ENCODE data around the gene SEMA3A. TPM values are rescaled to one million over a fixed set of nuclear protein-coding genes. Genes with fewer than 3 reads are reported as not detected.
"Not testable (repeated sequence)": the region's sequence is repeated elsewhere in the genome, so short reads cannot be mapped to it uniquely, and the experiment has no call there.

SEMA3A gene
- total RNA-seq: 80.2 and 109 TPM in 2 replicates

DNA sequence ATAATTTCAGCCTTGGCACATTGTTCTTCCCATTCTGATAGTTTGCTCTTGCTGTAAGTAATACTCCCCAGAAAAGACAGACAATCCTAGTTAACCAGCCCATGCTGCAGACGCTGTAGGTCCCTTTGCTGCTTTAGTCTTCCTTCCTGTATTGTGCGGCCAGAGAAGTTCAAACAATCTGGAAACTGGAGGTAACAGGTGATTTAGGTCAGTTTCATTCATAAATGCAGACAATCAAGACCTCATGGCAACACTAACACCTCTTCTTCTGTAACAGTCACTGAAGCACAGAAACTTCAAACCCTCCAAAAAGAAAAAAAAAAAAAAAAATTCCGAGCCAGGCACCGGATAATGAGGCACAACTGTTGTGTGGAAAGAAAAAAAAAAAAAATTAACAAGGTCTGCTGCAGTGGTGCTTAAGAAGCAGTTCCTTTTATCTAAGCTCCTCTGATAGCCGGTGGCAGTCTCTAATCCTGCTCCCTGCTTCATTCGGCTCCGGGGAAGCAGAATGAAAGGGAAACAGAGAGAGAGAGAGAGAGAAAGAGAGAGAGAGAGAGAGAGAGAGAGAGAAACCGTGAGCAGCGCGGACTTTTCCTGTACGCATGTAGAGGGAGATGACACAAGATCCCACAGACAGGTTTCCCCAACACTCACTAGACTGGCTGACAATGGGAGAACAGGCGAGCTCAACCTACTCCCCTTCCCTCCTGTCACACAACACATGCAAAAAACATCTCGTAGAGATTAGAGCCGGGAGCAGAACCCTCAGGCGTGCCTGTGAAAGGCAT lies at the start of gene SEMA3A:
TSS of gene SEMA3A (minus strand) at position 306 of the 788 bp plus-strand sequence. CDS start at position 103, 203 bp downstream.
- DNase-seq: peak; percentile 72

DNA sequence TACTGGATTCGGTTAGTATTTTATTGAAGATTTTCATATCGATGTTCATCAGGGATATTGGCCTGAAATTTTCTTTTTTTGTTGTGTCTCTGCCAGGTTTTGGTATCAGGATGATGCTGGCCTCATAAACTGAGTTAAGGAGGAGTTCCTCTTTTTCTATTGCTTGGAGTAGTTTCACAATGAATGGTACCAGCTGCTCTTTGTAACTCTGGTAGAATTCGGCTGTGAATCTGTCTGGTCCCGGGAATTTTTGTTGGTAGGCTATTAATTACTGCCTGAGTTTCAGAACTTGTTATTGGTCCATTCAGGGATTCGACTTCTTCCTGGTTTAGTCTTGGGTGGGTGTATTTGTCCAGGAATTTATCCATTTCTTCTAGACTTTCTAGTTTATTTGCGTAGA lies 48.4 kb upstream of the SEMA3A start:
- DNase-seq: not testable (repeated sequence)

DNA sequence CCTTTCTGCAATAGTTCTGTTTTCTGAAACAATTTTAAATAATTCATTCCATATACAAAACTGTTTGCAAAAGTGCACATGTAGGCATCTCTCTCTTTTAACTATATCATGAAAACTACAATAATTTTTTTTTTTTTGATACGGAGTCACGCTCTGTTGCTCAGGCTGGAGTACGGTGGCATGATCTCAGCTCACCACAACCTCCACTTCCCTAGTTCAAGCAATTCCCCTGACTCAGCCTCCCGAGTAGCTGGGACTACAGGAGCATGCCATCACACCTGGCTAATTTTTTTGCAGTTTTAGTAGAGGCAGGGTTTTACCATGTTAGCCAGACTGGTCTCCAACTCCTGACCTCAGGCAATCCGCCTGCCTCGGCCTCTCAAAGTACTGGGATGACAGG lies 44.0 kb upstream of the SEMA3A start:
- no peak for DNase-seq

DNA sequence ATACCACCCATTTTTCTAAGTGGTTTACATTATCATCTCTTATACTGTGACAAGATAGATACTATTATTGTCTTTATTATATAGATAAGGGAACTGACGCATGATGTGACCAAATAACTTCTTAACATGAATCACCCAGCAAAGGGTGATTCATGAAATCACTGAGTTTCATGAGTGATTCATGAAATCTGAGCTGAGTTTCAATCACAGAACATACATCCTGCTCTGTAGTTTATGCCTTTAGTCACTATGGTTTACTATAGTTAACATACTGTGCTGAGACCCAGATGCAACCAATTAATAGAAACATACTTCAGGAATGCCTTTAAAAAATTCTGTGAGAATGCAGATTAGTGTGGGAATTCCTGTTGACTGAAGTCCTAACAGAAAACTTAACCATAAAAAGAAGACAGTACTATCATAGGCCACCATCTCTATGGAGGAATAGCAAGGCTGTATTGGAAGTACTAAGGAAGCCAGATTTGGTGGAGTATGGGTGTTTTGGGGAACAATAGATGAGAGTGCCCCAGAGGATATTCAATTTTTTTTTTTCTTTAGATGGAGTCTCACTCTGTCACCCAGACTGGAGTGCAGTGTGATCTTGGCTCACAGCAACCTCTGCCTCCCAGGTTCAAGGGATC lies 43.1 kb upstream of the SEMA3A start:
- peak; percentile 79 for DNase-seq

DNA sequence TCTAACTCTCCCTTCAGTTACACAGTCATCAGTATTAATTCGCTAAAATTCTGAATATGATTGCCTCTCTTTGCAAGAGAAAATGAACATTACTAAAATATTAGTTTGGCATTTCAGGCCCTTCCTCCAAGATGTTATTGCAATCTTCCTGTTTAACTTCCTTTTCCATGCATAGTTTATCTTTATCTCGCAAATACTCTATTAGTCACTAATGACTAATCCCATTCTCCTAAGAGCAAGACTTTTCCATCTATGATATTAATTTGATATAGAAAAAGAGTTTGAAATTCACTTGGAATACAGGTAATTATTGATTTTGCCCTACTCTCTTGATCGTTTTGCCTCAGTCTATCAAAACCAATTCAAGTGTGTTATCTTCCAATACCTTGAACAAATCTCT lies 41.8 kb upstream of the SEMA3A start:
- DNase-seq: peak; percentile 62

DNA sequence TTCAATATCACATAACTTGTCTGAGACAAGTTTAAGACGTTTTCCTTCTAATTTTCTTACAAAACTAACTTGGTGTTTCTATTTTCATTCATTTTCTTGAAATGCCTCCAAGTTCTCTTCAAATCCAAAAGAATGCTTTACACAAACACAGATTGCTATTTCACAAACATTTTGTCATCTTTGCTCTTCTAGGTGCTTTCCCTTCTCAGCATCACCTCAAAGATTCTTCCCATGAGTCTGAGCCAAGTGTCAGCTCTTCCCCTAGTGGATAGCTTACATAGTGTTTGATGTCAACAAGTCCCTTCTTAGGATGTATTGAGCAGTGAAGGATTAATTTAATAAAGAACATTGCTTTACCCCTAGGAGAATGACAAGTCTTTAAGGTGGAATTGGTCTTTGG lies 38.1 kb upstream of the SEMA3A start:
- no peak for DNase-seq

DNA sequence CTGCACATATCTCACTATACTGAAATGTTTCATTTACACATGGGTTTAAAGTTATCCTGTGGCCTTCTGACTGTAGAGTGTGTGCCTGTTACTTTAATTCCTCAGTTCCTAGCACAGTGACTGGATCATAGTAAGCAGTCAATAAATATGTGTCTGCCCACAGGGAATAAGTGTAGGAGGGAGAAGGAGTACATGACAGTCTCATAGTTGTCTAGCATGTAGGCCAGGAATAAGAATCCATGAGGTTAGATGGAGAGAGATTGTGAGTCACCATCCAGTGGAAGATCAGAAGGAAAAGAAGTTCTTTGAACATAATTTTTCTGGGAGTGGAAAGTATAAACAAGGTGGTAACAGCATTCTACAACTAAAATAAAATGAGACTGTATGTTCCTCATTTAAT lies 36.6 kb upstream of the SEMA3A start:
- no peak for DNase-seq

DNA sequence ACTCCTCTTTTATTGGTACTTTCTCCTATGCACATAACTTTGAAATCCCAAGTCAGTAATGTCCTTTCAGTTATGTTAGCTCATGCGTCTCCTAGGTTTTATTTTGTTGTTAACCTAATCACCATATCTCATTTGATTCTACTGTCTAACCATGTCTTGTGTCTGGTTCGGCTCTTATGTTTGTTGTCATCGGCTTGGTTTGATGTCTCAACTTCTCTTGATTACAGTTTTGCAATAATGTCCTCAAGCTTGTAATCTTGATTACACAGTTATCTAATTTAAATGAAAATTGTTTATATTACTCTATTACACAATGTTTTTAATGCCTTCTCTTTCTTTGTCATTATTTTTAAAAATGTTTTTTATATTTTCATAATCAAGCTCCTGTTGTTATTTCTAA lies 35.9 kb upstream of the SEMA3A start:
- no peak for DNase-seq

DNA sequence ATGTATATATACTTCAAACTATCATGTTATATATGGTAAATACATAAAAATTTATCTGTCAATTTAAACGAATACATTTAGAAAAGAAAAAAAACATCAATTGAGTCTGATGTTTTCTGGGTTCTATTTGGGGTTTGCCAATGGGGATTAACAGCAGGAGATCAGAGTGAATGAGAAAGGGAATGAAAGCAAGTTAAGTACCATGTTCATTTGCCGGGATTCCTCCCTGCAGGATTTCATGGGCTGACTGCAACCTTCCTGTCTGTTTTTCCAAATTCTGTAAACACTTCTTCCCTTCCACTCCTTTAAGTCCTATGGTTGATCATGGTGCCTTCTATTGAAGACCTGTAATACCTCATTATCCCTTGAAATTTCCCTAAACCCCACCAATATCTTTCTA lies 33.9 kb upstream of the SEMA3A start:
- no peak for DNase-seq

DNA sequence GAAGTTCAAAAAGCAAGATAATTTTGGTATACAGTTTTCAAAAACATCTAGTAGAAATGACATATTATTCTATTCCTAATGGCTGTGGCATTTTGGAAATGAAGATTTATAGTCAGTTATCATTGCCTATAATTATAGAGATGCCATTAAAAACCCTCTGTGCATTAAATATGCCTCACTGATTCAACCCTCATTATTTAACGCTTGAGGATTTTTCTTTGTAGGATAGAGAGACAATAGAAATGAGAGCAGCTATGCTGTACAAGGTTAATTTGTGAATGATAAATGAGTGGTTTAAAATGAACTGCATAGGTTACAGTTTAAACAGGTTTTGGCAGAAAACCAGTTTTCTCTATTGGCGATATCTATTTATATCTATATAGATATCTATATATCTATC lies 32.2 kb upstream of the SEMA3A start:
- no peak for DNase-seq

DNA sequence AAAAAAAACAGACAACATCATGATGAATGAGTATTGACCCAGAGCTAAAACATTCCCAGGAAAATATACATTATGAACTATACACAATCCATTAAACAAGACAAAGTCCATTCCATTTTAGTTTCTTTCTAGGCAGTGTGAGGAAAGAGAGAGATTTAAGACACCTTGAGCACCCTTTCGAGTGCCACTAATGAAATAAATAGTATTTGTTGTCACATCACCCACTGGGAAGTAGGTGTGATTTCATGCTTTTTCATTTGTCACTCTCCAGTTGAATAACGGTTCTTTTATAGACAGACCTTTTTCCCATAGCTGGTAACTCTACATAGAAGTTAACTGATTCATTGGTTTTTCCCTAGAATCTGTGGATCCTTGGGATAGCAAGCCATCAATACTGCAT lies 29.9 kb upstream of the SEMA3A start:
- DNase-seq: no peak

DNA sequence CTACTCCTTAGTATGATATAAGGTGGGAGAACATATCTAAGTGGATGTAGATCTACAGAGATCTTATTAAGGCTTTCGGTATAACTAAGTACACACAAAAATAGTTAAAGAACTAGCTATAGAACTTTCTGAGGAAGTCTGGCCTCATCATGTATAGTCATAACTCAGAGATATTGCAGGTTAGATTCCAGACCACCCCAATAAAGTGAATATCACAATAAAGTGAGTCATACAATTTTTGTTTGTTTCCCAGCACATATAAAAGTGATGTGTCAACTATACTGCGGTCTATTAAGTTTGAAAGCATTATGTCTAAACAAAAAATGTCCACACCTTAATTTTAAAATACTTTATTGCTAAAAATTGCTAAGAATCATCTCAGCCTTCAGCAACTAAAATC lies 24.7 kb upstream of the SEMA3A start:
- no peak for DNase-seq

DNA sequence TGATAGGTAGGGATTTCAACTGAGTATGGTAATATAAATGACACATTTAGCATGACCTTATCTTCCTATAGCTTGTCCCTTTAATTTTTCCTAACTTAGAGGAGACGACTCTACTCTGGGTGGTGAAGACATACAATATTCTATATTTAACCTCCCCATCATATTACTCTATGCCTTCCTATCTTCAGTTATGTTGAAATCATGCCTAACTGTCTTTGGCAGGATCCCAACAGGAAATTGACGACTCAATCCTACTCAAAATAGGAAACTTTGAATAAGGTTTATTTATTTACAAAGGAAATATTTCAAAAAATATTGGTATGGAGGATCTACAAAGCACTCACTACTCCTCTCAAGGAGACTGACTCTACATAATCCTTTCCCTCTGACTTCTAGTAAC lies 24.1 kb upstream of the SEMA3A start:
- peak; percentile 78 for DNase-seq

DNA sequence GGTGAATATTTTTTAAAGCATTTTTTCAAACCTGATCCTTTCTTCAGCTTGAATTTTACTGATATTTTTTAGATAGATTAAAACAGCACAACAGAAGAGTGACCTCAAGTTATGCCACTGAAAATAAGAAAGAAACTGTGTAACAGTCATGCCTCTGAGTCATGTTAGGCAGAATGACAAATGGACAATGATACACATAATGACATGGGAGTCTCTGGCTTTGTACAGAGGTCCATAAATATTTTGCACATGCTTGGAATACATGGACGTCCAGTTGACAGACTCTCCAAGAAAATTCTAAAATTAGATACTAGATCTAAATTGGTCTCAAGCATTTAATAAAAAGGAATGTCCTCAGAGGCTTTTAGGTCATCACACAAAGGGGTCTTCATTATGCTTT lies 21.9 kb upstream of the SEMA3A start:
- no peak for DNase-seq

DNA sequence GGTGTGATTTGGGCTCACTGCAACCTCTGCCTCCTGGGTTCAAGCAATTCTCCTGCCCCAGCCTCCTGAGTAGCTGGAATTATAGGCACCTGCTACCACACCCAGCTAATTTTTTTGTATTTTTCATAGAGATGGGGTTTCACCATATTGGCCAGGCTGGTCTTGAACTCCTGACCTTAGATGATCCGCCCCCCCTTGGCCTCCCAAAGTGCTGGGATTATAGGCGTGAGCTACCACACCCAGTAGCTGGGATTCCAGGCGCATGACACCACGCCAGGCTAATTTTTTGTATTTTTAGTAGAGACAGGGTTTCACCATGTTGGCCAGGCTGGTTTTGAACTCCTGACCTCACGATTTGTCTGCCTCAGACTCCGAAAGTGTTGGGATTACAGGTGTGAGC lies 20.2 kb upstream of the SEMA3A start:
- not testable (repeated sequence) for DNase-seq

DNA sequence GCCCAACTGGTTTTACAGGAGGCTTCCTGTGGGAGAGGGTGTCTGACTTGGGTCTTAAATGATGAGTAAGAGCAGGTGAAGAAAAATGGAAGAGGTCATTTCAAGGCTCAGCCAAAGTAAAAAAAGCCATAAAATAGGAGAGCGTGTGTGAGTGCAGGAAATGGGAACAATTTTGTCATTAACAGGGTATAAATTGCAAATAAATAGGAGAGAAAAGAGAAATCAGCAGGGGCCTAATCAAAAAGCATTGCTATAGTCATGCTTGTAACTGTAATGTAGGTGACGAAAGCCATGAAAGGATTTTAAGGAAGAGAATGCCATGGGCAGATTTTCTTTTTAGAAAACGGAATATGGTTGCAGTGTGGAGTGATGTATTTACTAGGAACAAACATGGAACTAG lies 15.7 kb upstream of the SEMA3A start:
- DNase-seq: no peak

DNA sequence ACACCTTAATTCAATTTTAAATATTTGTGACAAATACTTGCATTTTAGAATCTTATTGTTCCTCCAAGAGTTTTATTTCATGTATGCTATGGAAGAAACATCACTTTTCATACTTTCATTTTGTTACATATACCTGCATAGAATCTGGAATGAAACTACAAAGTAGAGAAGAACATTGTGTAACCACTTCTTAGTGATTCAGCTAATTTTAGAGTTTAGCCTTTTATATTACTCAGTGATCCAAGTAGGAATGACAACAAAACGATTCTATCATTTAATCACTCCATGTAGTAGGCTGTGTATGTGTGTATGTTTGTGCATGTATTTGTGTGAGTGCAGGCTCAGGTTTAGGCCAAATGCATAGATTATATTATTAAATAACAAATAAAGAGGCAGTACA lies 14.4 kb upstream of the SEMA3A start:
- DNase-seq: no peak

DNA sequence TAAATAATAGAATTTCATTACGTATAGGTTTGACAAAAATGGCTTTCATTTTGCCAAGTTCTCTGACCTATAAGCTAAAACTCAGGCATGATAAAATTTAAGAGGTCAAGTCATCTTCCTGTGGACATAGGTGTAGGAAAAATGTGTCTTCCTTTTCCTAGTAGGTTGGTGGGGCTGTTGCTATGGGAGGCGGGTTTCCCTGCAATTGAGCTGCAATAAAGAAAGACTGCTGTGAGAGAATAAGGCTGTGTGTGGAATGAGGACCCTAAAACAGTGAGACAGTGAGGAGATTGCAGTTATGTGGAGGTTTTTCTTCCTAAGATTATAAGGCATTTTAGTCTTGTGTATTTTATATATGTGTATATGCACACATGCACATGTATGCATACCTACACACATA lies 13.0 kb upstream of the SEMA3A start:
- no peak for DNase-seq

DNA sequence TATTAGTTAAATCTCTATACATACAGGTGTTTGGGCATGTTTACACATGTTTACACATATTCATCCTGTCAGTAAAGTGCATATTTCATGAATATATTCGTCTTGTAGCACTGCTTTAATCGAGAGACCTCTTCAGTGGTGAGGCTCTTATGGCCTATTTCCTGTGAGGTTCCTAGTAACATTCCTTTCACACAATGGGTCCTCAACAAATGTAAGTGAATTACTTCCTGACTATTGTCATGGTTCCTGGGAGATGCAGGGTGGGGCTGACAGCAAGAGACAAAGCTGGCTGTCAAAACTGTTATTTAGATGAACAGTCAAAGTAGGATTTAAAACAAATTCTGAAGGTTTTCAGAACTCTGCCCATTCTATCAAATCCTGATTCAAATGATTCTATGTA lies 12.4 kb upstream of the SEMA3A start:
- DNase-seq: peak; percentile 48

DNA sequence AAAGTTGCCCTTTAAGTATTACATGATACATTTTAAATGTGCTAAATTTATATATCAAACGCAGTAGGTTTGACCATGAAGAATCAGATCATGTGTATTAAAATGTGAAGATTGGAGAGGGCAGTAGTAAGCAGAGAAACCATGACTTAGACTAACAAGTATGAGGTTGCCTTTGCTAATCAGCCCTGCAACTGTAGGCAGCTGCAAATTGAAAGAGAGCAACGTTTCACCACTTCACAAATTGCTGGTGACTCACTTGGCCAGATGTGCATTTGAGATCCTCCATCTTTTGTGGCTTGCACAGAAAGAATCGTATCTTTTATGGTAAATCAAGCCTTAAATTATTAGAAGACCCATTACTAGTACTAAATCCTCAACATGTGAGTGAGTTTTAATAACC lies 10.1 kb upstream of the SEMA3A start:
- no peak for DNase-seq

DNA sequence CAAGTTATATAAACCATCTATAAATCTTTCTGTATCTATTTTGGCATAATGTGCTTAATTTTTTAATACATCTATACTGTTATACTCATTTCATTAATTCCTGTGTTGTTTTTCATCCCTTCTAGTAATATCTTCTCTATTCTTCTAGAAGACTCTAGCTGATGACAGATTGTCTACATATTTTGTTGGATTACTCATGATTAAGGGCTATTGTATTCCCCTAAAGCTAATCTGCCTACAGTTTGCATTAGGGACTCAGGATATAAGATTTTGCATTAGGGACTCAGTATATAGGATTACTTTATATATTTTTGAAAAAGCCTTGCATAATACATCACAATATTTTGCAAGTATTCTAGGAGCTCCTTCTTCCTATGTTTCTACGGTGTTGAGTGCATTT lies 8.3 kb upstream of the SEMA3A start:
- DNase-seq: no peak

DNA sequence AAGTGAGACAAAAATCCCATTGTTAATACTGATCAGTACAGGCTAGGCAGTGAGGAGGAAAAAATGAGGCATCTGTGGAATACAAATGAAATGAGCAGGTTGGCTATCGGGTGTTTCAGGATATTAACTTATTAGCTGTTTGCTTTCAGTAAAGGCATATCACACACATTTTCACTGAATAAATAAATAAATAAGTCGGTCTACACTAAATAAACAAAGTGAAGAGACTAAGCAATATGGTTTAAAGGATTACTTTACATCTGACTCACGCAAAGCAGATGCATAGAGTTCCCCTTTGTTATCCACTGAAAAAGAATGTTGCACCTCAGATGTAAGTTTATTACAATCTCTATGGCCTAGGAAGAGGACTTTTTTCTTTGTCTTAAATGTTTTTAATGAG lies 6.3 kb upstream of the SEMA3A start:
- DNase-seq: no peak

DNA sequence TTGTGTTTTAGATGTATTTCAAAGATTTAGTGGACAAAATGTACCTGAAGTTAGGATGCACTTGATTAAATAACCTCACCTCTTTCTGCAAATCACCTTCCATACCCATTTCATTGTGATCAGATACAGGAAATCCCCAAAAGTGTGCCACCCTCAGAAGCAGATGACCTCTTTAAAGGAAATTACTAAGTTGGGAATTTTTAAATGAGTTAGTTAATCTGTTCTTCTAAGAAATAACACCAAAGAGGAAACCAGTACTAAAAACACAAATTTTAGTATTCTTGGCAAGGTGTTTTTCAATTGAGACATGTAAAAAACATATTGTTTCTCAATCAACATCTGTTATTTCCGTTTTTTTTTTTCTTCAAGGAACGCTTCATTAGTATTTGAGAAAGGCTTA lies 4.6 kb upstream of the SEMA3A start:
- no peak for DNase-seq

DNA sequence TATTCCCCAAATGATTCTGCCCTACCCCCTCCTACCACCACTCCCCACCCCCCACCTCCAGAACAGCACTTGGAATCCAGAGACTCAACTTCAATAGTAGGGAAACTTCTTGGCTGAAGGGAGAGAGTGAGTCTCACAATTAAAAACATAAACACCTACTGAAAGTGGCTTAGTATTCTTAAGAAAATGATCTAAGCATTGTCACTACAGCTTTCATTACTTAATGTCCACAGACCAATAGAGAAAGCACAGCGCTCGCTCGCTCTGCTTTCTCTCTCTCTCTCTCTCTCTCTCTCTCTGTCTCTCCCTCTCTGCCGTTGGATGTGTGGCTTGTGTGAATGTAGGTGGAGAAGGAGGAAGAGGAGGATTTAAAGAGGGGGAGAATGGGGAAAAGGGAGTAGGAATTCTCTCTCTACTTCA lies 1.5 kb upstream of the SEMA3A start:
- DNase-seq: peak; percentile 21

Data from dermis blood vessel endothelial cell (primary cell).